NCI-H82 treated with DMSO at 0.1 percent for 48 hours (cell line): ENCODE measurements around the gene CDC42EP1.
"Not testable (repeated sequence)": the region's sequence is repeated elsewhere in the genome, so short reads cannot be mapped to it uniquely, and the experiment has no call there.

Experiments used
- DNase-seq: peaks from one replicate; lab custom pipeline; 2025; ENCODE audit not compliant: unreplicated experiment; lab: John Stamatoyannopoulos, UW

CDC42EP1 gene

DNA sequence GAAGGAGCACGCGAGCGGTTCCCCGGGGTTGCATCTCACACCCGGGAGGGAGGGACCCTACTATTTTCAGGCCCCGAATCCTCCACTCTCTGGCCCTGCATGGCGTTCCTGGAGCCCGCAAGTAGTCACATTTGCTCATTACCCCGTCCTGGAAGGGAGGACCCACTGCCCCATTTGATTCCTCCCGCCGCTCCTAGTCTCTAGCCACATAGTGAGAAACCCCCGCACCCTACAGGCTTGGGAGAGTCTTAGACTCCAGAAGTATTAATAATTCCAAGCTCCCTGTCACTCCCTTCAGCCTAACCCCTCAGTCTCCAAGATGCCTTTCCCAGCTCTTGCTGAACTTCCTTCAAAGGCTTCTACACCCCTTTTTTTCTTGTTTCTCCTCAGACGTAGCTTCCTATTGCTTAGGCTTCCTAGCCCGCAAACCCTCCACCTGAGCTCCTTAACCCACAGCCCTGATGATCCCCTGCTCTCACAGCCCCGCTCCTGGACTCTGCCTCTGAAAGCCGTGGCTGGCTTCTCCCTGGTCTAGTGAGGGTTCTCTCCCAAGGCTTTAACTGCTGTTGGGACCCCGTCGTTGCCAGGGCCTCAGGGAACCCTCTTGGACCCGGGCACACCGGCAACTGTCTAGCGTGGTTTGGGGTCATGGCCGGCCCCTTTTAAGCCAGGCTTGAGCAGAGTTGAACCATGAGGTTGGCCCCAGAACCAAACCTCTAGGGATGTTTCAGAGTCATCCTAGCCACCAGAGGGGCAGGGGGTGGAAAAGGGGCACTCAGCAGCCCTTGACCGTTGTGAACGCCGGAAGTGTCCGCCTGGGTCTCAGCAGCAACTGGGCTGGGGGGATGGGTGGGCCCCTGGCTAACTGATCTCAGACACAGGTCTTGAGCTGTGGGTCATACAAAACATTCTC, 49.2 kb downstream of the CDC42EP1 start:
- no peak for DNase-seq

DNA sequence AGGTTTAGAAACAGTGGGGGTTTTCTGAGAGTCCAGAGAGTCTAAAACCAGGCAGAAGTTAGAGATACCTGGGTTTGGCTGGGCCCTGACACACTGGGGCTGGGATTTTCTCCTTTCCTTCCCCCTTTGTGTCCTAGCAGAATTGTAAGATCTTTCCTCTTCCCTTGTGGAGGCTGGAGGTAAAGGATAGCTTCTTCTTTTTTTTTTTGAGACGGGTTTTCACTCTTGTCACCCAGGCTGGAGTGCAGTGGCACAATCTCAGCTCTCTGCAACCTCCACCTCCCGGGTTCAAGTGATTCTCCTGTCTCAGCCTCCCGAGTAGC, 49.8 kb downstream of the CDC42EP1 start:
- not testable (repeated sequence) for DNase-seq

DNA sequence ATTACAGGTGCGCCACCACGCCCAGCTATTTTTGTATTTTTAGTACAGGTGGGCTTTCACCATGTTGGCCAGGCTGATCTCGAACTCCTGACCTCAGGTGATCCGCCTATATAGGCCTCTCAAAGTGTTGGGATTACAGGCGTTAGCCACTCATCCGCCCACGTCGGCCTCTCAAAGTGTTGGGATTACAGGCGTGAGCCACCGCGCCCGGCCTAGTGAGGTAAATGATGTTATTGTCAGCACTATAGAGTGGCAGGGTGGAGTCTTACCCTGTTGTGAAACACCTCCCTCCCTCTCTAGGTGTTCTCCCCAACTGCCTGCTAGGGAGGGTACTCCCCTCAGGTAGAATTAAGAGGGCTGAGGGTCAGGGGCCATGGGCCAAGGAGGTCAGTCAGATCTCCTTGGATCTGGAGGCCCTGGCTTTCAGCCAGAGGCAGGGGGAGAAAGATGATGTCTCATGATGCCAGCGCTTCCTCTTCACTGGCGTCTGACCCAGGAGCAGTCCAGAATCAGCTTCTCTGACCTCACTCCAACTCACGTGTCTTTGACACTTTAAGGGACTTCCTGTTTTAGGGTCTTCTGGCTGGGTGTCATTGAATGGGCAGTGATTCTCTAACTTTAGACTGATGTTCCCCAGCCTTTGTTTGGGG, 50.3 kb downstream of the CDC42EP1 start:
- no peak for DNase-seq

DNA sequence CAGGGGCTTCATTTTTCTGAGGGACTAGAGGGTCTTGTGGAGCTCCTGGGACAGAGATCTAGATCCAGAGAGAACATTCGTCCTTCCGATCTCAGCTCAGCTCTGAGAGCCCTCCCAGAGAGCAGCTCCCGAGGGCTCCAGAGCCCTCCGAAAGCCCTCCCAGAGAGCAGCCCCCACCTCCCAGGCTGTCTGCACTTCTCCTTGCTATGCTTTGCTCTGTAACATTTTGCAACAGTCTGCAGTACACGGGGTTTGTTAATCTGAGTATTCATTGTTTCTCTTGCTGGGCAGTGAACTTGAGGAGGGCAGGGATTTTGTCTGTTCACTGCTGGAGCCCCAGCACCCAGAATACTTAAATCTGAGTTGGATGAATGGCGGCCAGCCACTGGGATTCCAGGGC, 50.9 kb downstream of the CDC42EP1 start:
- DNase-seq: no peak

DNA sequence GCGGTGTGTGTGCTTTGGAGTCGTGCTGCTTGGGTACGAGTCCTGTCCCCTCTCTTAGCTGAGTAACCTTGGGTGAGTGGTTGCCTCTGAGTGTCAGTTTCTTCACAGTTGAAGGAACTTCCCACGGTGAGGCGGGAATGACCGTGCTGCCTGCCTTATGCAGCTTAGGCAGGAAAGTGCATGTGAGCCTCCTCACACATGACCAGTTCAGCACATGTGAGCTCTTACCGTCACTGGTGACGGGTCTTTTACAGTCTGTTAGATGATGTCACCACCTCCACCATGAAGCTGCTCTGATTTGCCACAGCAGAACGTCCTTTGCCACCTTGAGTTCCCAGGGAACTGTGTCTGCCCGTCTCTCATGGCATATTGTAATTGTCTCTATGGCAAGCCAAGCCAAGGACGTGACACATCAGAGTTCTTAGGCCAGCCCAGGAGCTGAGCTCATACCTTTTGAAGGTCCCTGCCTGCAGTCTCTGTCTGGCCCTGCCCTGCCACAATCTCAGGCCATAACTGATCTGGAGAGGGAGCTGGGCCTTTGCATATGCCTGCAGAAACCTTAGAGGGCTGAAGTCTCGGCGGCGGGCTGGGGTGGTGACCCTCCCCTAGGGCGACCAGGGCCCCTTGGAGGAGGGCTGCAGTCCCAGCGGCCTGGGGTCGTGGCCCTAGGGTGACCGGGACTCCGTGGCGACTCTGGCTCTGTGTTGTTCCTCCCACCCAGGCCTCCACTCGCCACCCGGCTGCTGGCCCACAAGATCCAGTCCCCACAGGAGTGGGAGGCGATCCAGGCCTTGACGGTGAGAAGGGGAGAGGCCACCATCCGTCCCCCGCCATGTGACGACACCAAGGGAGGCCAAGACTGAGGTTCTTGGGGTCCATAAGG, 56.2 kb downstream of the CDC42EP1 start:
- DNase-seq: no peak

DNA sequence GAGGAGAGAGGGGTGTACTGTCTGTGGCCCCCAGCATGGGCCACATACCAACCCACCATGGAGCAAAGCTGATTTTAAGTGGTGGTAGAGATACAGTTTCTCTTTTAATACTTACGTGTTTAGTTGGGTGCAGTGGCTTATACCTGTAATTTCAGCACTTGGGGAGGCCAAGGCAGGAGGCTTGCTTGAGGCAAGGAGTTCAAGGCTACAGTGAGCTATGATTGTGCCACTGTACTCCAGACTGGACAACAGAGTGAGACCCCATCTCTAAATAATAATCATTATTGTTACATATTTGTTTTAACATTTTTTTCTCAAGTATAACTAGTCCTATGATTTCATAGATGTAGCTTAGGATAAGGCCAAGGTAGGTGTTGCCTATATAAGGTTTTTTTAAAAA, 57.2 kb downstream of the CDC42EP1 start:
- no peak for DNase-seq

DNA sequence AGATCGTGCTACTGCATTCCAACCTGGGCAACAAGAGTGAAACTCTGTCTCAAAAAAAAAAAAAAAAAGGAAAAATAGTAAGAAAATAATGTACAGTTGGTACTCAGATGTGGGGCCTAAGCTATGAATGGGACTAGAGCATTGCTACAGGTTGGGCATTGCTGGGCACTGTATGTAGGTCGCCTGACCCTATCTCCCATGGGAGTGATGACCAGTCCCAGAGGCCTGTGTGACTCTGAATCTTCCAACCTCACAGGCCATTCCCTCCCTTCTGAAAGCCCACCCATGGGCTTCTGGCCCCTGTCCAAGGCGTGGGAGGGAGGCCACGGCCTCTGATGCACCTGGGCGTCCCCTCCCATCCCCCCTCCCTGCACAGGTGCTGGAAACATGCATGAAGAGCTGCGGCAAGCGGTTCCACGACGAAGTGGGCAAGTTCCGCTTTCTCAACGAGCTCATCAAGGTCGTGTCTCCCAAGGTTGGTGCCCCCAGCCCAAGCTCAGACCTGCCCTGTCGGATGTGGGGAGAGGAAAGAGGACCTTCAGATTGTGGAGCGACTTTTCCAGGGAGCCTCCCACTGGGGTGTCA, 57.9 kb downstream of the CDC42EP1 start:
- no peak for DNase-seq

DNA sequence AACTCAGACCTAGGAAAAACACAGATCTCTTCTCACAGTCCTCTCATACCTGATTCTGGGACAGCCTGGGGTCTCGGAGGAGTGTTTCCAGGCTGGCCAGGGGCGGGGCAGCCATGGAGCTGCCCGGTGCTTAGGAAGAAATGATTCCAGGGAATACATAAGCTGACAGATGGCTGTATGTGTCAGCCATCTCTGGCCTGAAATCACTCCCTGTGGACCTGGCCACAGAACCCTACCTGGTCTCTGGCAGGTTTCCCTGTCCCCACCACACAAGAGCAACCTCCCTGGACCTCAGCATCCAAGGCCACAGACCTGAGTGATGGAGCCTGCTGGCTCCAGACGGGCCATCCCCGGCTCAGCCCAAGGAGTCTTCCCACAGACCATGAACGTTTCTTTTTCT, 58.4 kb downstream of the CDC42EP1 start:
- no peak for DNase-seq
